ENCODE results near the gene ABCD3. TPM values are rescaled to one million over a fixed set of nuclear protein-coding genes. Genes with fewer than 3 reads are reported as not detected.

ABCD3 gene
- total and polyA plus RNA-seq, 2 of the 13 experiments (the other 11 are each of a cell fraction or from before 2014, with no cell fraction given) = 27.5 to 166 TPM

DNA sequence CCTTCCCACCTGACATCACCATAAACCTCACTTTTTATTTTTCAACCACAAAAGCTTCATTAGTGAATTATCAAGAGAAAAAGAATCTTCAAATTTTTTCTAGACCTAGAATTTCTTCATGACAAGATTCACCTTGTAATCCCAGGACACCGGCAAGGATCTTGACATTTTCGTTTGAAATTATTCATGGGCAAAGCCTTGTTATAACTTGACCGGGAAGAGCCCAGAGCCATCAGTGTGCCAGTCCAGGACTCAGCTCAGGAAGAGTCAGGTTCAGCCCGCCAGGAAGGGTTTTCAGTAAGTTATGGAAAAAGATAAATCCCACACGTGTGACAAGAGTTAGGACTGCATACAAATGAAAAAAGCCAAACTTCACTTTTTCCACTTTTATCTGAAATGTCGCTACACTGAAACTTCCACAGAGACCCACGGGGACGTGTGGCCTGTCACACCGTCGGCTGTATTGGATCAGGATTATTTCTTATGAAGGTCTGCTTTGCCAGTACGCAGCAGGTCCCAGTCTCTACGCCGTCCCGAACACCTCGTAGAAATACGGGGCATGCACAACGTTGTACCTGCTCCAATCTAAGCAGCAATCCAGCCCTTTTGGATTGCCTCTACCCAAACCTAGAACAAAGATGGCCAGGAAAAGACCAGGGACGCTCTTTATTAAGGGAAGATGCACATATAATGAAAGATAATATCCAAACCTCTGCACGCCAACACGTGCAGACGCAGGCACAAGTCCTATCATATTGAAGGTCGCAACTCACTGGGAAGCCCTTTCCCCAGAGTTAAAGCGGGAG is 122.5 kb downstream of the ABCD3 start (continued):
- TF ChIP-seq ZNF501 (CRISPR knock-in tag; IDR thresholded peaks at IDR 0.05) = no peak; the same call in none of the 2 replicates
- TF ChIP-seq SUZ12 (IDR thresholded peaks at IDR 0.05; ENCODE audit: low read depth, low read length) = no peak
- TF ChIP-seq NFKB2 (CRISPR knock-in tag; IDR thresholded peaks at IDR 0.05; ENCODE audit: borderline replicate concordance) = 0 out of 2 replicates have a peak, but pooled peaks have one; percentile 4
- TF ChIP-seq GATA4 (IDR thresholded peaks at IDR 0.05; ENCODE audit: borderline replicate concordance, low read depth) = no peak
- TF ChIP-seq, protein P1, sequence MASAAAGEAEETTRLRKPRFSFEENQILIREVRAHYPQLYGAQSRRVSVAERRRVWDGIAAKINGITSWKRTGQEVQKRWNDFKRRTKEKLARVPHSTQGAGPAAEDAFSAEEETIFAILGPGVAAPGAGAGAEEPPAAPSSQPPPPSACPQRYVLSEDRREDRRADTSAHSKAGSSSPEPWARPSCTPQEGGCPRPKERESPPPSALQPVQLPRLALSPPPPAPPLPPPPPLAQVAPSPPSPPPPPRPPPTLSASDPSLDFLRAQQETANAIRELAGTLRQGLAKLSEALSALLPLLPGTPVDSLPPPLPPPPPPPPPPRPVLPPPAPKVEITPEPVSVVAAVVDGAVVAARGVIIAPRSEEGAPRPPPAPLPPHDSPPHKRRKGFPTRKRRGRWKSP (CRISPR knock-in tag; IDR thresholded peaks at IDR 0.05) = no peak
- TF ChIP-seq ZMYM2 (CRISPR knock-in tag; IDR thresholded peaks at IDR 0.05) = no peak
- TF ChIP-seq, protein P2, sequence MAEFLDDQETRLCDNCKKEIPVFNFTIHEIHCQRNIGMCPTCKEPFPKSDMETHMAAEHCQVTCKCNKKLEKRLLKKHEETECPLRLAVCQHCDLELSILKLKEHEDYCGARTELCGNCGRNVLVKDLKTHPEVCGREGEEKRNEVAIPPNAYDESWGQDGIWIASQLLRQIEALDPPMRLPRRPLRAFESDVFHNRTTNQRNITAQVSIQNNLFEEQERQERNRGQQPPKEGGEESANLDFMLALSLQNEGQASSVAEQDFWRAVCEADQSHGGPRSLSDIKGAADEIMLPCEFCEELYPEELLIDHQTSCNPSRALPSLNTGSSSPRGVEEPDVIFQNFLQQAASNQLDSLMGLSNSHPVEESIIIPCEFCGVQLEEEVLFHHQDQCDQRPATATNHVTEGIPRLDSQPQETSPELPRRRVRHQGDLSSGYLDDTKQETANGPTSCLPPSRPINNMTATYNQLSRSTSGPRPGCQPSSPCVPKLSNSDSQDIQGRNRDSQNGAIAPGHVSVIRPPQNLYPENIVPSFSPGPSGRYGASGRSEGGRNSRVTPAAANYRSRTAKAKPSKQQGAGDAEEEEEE (CRISPR knock-in tag; IDR thresholded peaks at IDR 0.05; ENCODE audit: borderline replicate concordance) = no peak
- no peak for TF ChIP-seq MZF1 (CRISPR knock-in tag; IDR thresholded peaks at IDR 0.05; ENCODE audit: borderline replicate concordance)
- TF ChIP-seq, protein P3, sequence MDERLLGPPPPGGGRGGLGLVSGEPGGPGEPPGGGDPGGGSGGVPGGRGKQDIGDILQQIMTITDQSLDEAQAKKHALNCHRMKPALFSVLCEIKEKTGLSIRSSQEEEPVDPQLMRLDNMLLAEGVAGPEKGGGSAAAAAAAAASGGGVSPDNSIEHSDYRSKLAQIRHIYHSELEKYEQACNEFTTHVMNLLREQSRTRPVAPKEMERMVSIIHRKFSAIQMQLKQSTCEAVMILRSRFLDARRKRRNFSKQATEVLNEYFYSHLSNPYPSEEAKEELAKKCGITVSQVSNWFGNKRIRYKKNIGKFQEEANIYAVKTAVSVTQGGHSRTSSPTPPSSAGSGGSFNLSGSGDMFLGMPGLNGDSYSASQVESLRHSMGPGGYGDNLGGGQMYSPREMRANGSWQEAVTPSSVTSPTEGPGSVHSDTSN (CRISPR knock-in tag; IDR thresholded peaks at IDR 0.05) = no peak
- no peak for TF ChIP-seq TBP (CRISPR knock-in tag; IDR thresholded peaks at IDR 0.05)
- no peak for TF ChIP-seq ZNF737 (CRISPR knock-in tag; IDR thresholded peaks at IDR 0.05; ENCODE audit: borderline replicate concordance)
- no peak for TF ChIP-seq ZNF253 (CRISPR knock-in tag; IDR thresholded peaks at IDR 0.05; ENCODE audit: borderline replicate concordance)
- no peak for TF ChIP-seq SP4 (CRISPR knock-in tag; IDR thresholded peaks at IDR 0.05)
- no peak for TF ChIP-seq RARA (CRISPR knock-in tag; IDR thresholded peaks at IDR 0.05)
- TF ChIP-seq MED8 (CRISPR knock-in tag; IDR thresholded peaks at IDR 0.05; ENCODE audit: insufficient replicate concordance) = no peak
- no peak for TF ChIP-seq ZNF232 (CRISPR knock-in tag; IDR thresholded peaks at IDR 0.05; ENCODE audit: borderline replicate concordance)
- TF ChIP-seq SOX6 (IDR thresholded peaks at IDR 0.05) = no peak
- no peak; the same call in 1 of the 2 replicates for TF ChIP-seq SOX6 (CRISPR knock-in tag; IDR thresholded peaks at IDR 0.05)
- no peak for TF ChIP-seq JDP2 (CRISPR knock-in tag; IDR thresholded peaks at IDR 0.05; ENCODE audit: borderline replicate concordance)
- TF ChIP-seq ZNF605 (CRISPR knock-in tag; IDR thresholded peaks at IDR 0.05) = peak; percentile 45; the same call in 1 of the 2 replicates
- no peak for TF ChIP-seq ZNF30 (CRISPR knock-in tag; IDR thresholded peaks at IDR 0.05)
- TF ChIP-seq NFYB (CRISPR knock-in tag; IDR thresholded peaks at IDR 0.05) = no peak
- no peak for TF ChIP-seq THAP11 (CRISPR knock-in tag; IDR thresholded peaks at IDR 0.05)
- no peak for TF ChIP-seq REPIN1 (CRISPR knock-in tag; IDR thresholded peaks at IDR 0.05; ENCODE audit: borderline replicate concordance, low read depth)
- TF ChIP-seq ZNF235 (CRISPR knock-in tag; IDR thresholded peaks at IDR 0.05; ENCODE audit: borderline replicate concordance) = no peak
- no peak for TF ChIP-seq NKX3-1 (CRISPR knock-in tag; IDR thresholded peaks at IDR 0.05)

Data from HepG2 (cell line).